Right ventricle myocardium superior (tissue), 1 donor: ENCODE data around the gene WDFY4. TPM values are rescaled to one million over a fixed set of nuclear protein-coding genes. Genes with fewer than 3 reads are reported as not detected.

Experiments
- microRNA-seq: library from miRNA; unstranded; fragments of <30 nt; microRNA quantifications from one replicate; pipeline ENCODE4 v1.2.0, GENCODE V29; 2020
- total RNA-seq: library from RNA; stranded (reverse); fragmentation: NEBNext Ultra II Directional; extraction: Animal tissue kit (Norgen Biotek cat#: 25700); gene quantifications from one replicate; pipeline ENCODE4 v1.2.1, GENCODE V29; 2021
- donor health status: DM: no; HTN: yes; CAD: no; lungs with severe emphysema.

Gene WDFY4
- total RNA-seq, 1 donor from 2014 or later = 1.1 TPM

Small RNAs within 50 kb of the gene (microRNA-seq; reads per million reads assigned to microRNA genes)
- not detected for gene MIR4294

Other genes with a start within 250 kb of the WDFY4 start
- 5.2 TPM for gene ARHGAP22, start 79.8 kb upstream of the WDFY4 start, total RNA-seq